Transverse colon (tissue), 4 donors: ENCODE measurements around the gene DLGAP1.

Experiments used
- CTCF ChIP-seq, 5 experiments: fragments of 200-600 bp in 3 of 5; fragments of 450-650 bp in 2 of 5; sonication (generic) in 3 of 5; IDR thresholded peaks; 1 replicate in 2 of 5; 2 replicates in 3 of 5; pipeline ENCODE4 v1.5.1; 2016 to 2017; ENCODE audit warnings: antibody characterized with exemption in 5 of 5, inconsistent platforms in 3 of 5, mild to moderate bottlenecking in 2 of 5, moderate library complexity in 1 of 5
- EP300 ChIP-seq: sonication (generic); formaldehyde crosslinking; IDR thresholded peaks from one replicate; pipeline ENCODE4 v1.6.1; 2017; ENCODE audit warnings: antibody characterized with exemption, low read depth
- POLR2A ChIP-seq: fragments of 450-650 bp; IDR thresholded peaks from one replicate; pipeline ENCODE4 v1.6.1; 2016; ENCODE audit warnings: antibody characterized with exemption, mild to moderate bottlenecking, moderate library complexity
- POLR2AphosphoS5 ChIP-seq, 3 donors: sonication (generic); formaldehyde crosslinking; IDR thresholded peaks; one replicate each; pipeline ENCODE4 v1.6.1; 2016; ENCODE audit warnings: antibody characterized with exemption in 3 of 3

DNA sequence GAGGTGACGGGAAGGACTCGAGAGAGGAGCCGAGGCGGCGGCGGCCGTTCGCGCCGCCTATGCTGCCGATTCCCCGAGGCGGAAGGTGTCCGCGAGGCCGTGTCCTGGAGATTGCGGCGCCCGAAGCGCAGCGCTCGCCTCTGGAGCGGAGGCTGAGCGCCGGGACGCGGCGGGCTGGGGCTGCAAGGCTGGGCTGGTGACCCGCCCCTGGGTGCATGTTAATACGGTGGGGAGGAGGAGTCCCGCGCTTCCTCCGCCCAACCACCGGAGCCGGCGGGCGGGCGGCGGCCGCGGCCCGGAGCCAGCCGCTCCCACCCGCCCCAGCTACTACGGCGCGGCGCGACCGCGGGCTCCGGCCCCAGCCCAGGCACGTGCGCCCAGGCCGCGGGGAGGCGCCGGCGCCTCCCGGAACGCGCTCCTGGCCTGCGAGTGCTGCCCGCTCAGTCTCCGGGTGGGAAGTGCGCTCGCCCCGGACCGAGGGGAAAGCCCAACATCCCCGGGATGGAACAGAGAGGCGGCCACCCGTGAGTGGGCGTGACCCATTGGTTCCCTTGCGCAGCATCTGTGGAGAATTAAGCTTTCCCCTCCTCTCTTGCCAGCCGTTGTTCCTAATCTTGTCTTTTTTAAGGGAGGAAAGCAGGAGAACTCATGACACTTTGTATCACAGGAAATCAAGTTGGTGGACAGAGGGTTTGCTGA is at the start of gene DLGAP1:
- TF ChIP-seq CTCF (IDR thresholded peaks at IDR 0.05) = no peak
- TF ChIP-seq POLR2AphosphoS5 (IDR thresholded peaks at IDR 0.05) = no peak
- no peak for TF ChIP-seq POLR2A
- no peak for TF ChIP-seq EP300
